Peyer's patch (tissue), 4 donors: Measurements from ENCODE around the gene PDCD1.

Experiments
- CTCF ChIP-seq, 6 experiments: fragments of 450-650 bp in 4 of 6; fragments of 200-600 bp in 2 of 6; sonication (generic) in 1 of 6; IDR thresholded peaks; one replicate each; pipeline ENCODE4 v1.5.1; 2017 to 2019; ENCODE audit warnings: antibody characterized with exemption in 6 of 6, mild to moderate bottlenecking in 3 of 6, moderate library complexity in 1 of 6
- POLR2A ChIP-seq, 2 donors: fragments of 450-650 bp; IDR thresholded peaks; one replicate each; pipeline ENCODE4 v1.5.1; 2017; ENCODE audit warnings: antibody characterized with exemption in 2 of 2, mild to moderate bottlenecking in 2 of 2, moderate library complexity in 2 of 2

- no peak for TF ChIP-seq CTCF (IDR thresholded peaks at IDR 0.05)
- no peak for TF ChIP-seq POLR2A (IDR thresholded peaks at IDR 0.05)
Observed at GRCh38 chr2:241894681-241895426, 36.2 kb upstream of the PDCD1 start.
